Cardiac muscle cell (in vitro differentiated cells and primary cell): ENCODE results near the gene HAGHL. TPM values are rescaled to one million over a fixed set of nuclear protein-coding genes. Genes with fewer than 3 reads are reported as not detected.

ENCODE experiments used
- DNase-seq, 2 donors: peaks; one replicate each; pipeline versions ENCODE4 v3.0.0 to v3.0.0-alpha.2; 2010 to 2017; ENCODE audit warnings: low read depth in 1 of 2, low spot score in 1 of 2
- H3K27ac ChIP-seq: fragments of 200-600 bp; sonication (generic); 2 replicates; pipeline ENCODE4 v1.5.1; 2016
- H3K27me3 ChIP-seq: fragments of 200-600 bp; sonication (generic); 2 replicates; pipeline ENCODE4 v1.6.0; 2016; ENCODE audit warnings: control low read depth
- H3K36me3 ChIP-seq: fragments of 200-600 bp; sonication (generic); 2 replicates; pipeline ENCODE4 v1.5.1; 2016; ENCODE audit warnings: control low read depth
- H3K4me1 ChIP-seq: fragments of 200-600 bp; sonication (generic); 2 replicates; pipeline ENCODE4 v1.8.1; 2017; ENCODE audit warnings: low read depth, mild to moderate bottlenecking, mixed run types
- H3K4me3 ChIP-seq: fragments of 200-600 bp; sonication (generic); 2 replicates; pipeline ENCODE4 v1.5.1; 2016; ENCODE audit warnings: mild to moderate bottlenecking
- H3K9me3 ChIP-seq: fragments of 200-600 bp; sonication (generic); 2 replicates; pipeline ENCODE4 v1.5.1; 2017; ENCODE audit warnings: low read depth, mild to moderate bottlenecking, control low read depth
- CTCF ChIP-seq: IDR thresholded peaks from 2 replicates; pipeline ENCODE4 v1.5.1; 2012; ENCODE audit warnings: low read depth, mild to moderate bottlenecking, low read length
- polyA plus RNA-seq: library from polyadenylated mRNA; unstranded; fragments of >200 nt; fragmentation: Nextera tagmentation; extraction: Ambion mirVana; gene quantifications from 2 replicates; pipeline ENCODE4 v1.2.1, GENCODE V29; 2016
- total RNA-seq: library from RNA; depleted of rRNA; stranded (reverse); fragments of >200 nt; gene quantifications from 2 replicates; pipeline ENCODE4 v1.2.3, GENCODE V29; 2016

HAGHL gene
- total and polyA plus RNA-seq, 2 experiments from 2014 or later: 27.7 to 47.5 TPM

- TF ChIP-seq CTCF: no peak
- no peak for DNase-seq
- Histone ChIP-seq H3K4me3 (no peak overlapping the region), H3K9me3 (no peaks in the 10 kb centered on the region), H3K36me3 (no peaks in the 10 kb centered on the region), H3K27ac (no peak overlapping the region), H3K27me3 (no peaks in the 10 kb centered on the region), H3K4me1 (peaks cover 9% of the 10 kb centered on the region)
Measured at GRCh38 chr16:762595-763268, 35.8 kb downstream of the HAGHL start.

- TF ChIP-seq CTCF: no peak
- peaks cover 9% of the 10 kb centered on the region for H3K4me1 ChIP-seq
- no peak overlapping the region for H3K4me3 ChIP-seq
- H3K9me3 ChIP-seq: no peaks in the 10 kb centered on the region
- H3K27me3 ChIP-seq: no peaks in the 10 kb centered on the region
- H3K36me3 ChIP-seq: no peaks in the 10 kb centered on the region
- no peak overlapping the region for H3K27ac ChIP-seq
- DNase-seq: no peak
Measured at GRCh38 chr16:763369-764183, 36.7 kb downstream of the HAGHL start.

- no peak overlapping the region for H3K4me3 ChIP-seq
- H3K9me3 ChIP-seq: no peaks in the 10 kb centered on the region
- no peaks in the 10 kb centered on the region for H3K27me3 ChIP-seq
- no peak overlapping the region for H3K27ac ChIP-seq
- peaks cover 9% of the 10 kb centered on the region for H3K4me1 ChIP-seq
- no peak for DNase-seq
- no peak for TF ChIP-seq CTCF
- no peaks in the 10 kb centered on the region for H3K36me3 ChIP-seq
Measured at GRCh38 chr16:764184-764750, 37.4 kb downstream of the HAGHL start.

GRCh38 chr16:764848-765487 is 38.1 kb downstream of the HAGHL start:
- Histone ChIP-seq H3K36me3 (no peaks in the 10 kb centered on the region), H3K27me3 (no peaks in the 10 kb centered on the region), H3K4me1 (peaks cover 2% of the 10 kb centered on the region), H3K9me3 (no peaks in the 10 kb centered on the region), H3K4me3 (no peak overlapping the region), H3K27ac (no peak overlapping the region)
- no peak for TF ChIP-seq CTCF
- no peak for DNase-seq

- no peaks in the 10 kb centered on the region for H3K4me1 ChIP-seq
- no peaks in the 10 kb centered on the region for H3K27me3 ChIP-seq
- H3K9me3 ChIP-seq: no peaks in the 10 kb centered on the region
- H3K27ac ChIP-seq: no peak overlapping the region
- no peak overlapping the region for H3K4me3 ChIP-seq
- no peaks in the 10 kb centered on the region for H3K36me3 ChIP-seq
- no peak for DNase-seq
- TF ChIP-seq CTCF: no peak
Measured at GRCh38 chr16:765488-765865, 38.6 kb downstream of the HAGHL start.
